ENCODE measurements around the gene CDH13. TPM values are rescaled to one million over a fixed set of nuclear protein-coding genes. Genes with fewer than 3 reads are reported as not detected.

Gene CDH13
- total and polyA plus RNA-seq, 2 of the 8 experiments (the other 6 are each of a cell fraction or from before 2014, with no cell fraction given): 2.3 to 2.4 TPM

GRCh38 chr16:83318390-83318789 lies 691.6 kb downstream of the CDH13 start:
- Histone ChIP-seq H3K23ac (ENCODE audit: insufficient read length) (no peak overlapping the region), H3K4ac (replicated peaks; ENCODE audit: insufficient read length, low read depth, low read length) (no peak overlapping the region), H3K56ac (replicated peaks; ENCODE audit: insufficient read length, low read depth, low read length) (no peak overlapping the region), H4K5ac (ENCODE audit: insufficient read length, low read depth, low read length) (no peak overlapping the region), H3K79me1 (ENCODE audit: low read depth, low read length) (no peaks in the 10 kb centered on the region; the same call in 1 of the 2 replicates), H3K14ac (ENCODE audit: insufficient read length) (no peak overlapping the region), H4K91ac (replicated peaks; ENCODE audit: insufficient read length, low read length) (no peak overlapping the region), H3K36me3 (ENCODE audit: control insufficient read depth in 2 of 4, insufficient read depth in 4 of 4, low read length in 3 of 4) (no peaks in the 10 kb centered on the region), H3K4me3 (ENCODE audit: extremely low read depth in 1 of 4, insufficient read depth in 2 of 4, low read depth in 3 of 4, low read length in 4 of 4) (no peak overlapping the region), H3K79me2 (ENCODE audit: control insufficient read depth in 1 of 2, insufficient read depth in 2 of 2, low read length in 2 of 2) (no peaks in the 10 kb centered on the region), H2BK12ac (ENCODE audit: low read depth, low read length) (no peak overlapping the region), H2AFZ (ENCODE audit: low read length) (no peak overlapping the region), H3K27ac (ENCODE audit: low read depth, low read length) (no peak overlapping the region), H4K8ac (ENCODE audit: extremely low read depth, insufficient read depth, low read length) (no peak overlapping the region), H3K23me2 (ENCODE audit: low read depth, low read length) (no peaks in the 10 kb centered on the region), H2BK20ac (ENCODE audit: low read length) (no peak overlapping the region), H2BK5ac (ENCODE audit: low read depth, low read length) (no peak overlapping the region), H2BK120ac (replicated peaks; ENCODE audit: low read depth, low read length) (no peak overlapping the region), H3K9me3 (ENCODE audit: insufficient read depth in 2 of 2, low read depth in 1 of 2, low read length in 1 of 2) (no peaks in the 10 kb centered on the region), H3K18ac (ENCODE audit: extremely low read depth, low read length) (no peak overlapping the region), H4K20me1 (replicated peaks in 1 of 2; ENCODE audit: control insufficient read depth in 1 of 2, insufficient read depth in 2 of 2, low read length in 2 of 2) (no peaks in the 10 kb centered on the region), H3K4me2 (ENCODE audit: insufficient read depth in 1 of 2, low read depth in 2 of 2, low read length in 2 of 2) (no peak overlapping the region), H3K9ac (replicated peaks in 1 of 4; ENCODE audit: extremely low read depth in 1 of 4, low read depth in 3 of 4, low read length in 3 of 4) (no peak overlapping the region), H3K4me1 (replicated peaks in 1 of 4; ENCODE audit: control insufficient read depth in 3 of 4, insufficient read depth in 4 of 4, low read length in 3 of 4) (no peaks in the 10 kb centered on the region), H2AK5ac (ENCODE audit: low read depth, low read length) (no peak overlapping the region), H3K27me3 (replicated peaks in 1 of 4; ENCODE audit: control insufficient read depth in 3 of 4, extremely low read depth in 1 of 4, insufficient read depth in 3 of 4, low read length in 3 of 4) (no peaks in the 10 kb centered on the region), H2BK15ac (ENCODE audit: low read length) (no peak overlapping the region)
- DNase-seq (ENCODE audit: low read depth in 1 of 2, low spot score in 2 of 2): no peak
- ChIA-PET CTCF (ENCODE audit: partially characterized antibody) (interaction anchor here (1.1 to 1.5 kb wide), 3 partner anchors 13 to 93 kb away, joined by 3 to 4 read pairs (median 3); no protein-coding TSS in a partner anchor), POLR2A (ENCODE audit: partially characterized antibody) (interaction anchor here (1.0 kb wide), 1 partner anchor 10 kb away, joined by 3 read pairs; no protein-coding TSS in a partner anchor)
- TF ChIP-seq SUZ12 (IDR thresholded peaks at IDR 0.05; ENCODE audit: low read length) (no peak), HDAC6 (IDR thresholded peaks at IDR 0.05; ENCODE audit: low read depth, low read length) (no peak), TBP (IDR thresholded peaks at IDR 0.05; ENCODE audit: low read depth, low read length) (no peak), EZH2 (IDR thresholded peaks at IDR 0.05; ENCODE audit: low read depth, low read length, severe bottlenecking) (no peak), KDM4A (IDR thresholded peaks at IDR 0.05; ENCODE audit: low read depth, low read length, severe bottlenecking) (no peak), SP2 (IDR thresholded peaks at IDR 0.05; ENCODE audit: low read length) (no peak), TEAD4 (IDR thresholded peaks at IDR 0.05; ENCODE audit: low read depth, low read length) (no peak), GTF2F1 (IDR thresholded peaks at IDR 0.05; ENCODE audit: borderline replicate concordance, low read depth, low read length) (no peak), NRF1 (IDR thresholded peaks at IDR 0.05; ENCODE audit: low read depth, low read length) (no peak), ATF2 (IDR thresholded peaks at IDR 0.05; ENCODE audit: low read length) (no peak)
- FAIRE-seq: no peak
- 92% methylated on average over 7 of the region's 7 CpGs; no CpG with 5 or more reads in 1 of the 2 experiments for WGBS, 2 experiments (ENCODE audit: extremely low coverage in 1 of 2, insufficient coverage in 1 of 2, insufficient read length in 1 of 2, insufficient replicate concordance in 2 of 2, low coverage in 1 of 2, low lambda C conversion rate in 2 of 2, missing lambda C conversion rate in 1 of 2)
